GM12878 (cell line): ENCODE results near the gene HM13. TPM values are rescaled to one million over a fixed set of nuclear protein-coding genes. Genes with fewer than 3 reads are reported as not detected.

Experiments
- ATAC-seq: fragments of 200-7000 bp; cut with Tn5 transposase; 3 replicates; pipeline ENCODE4 v1.9.1; 2020; ENCODE audit warnings: mild to moderate bottlenecking, moderate library complexity
- BruUV-seq: library from RNA; stranded (reverse); fragments of 400-500 nt; replicated peaks from 2 replicates; lab custom pipeline; 2021; lab: Mats Ljungman, UMichigan
- CTCF ChIA-PET: fragments of 300-600 bp; sonication (Branson Sonifier 250); formaldehyde crosslinking; extraction: SDS; loops from one replicate; lab custom pipeline; 2021; ENCODE audit warnings: inconsistent platforms; lab: Yijun Ruan, JAX
- POLR2A ChIA-PET: fragments of 350-600 bp; formaldehyde crosslinking; extraction: SDS; loops from one replicate; lab custom pipeline; 2021; ENCODE audit warnings: inconsistent platforms; lab: Charles Lee
- RAD21 ChIA-PET: fragments of 300-600 bp; sonication (Branson Sonifier 250); formaldehyde crosslinking; loops from one replicate; lab custom pipeline; 2023; ENCODE audit warnings: antibody characterized with exemption; ENCODE audit not compliant: unreplicated experiment; lab: Charles Lee
- SMC1A ChIA-PET: fragments of 300-600 bp; sonication (Branson Sonifier 250); formaldehyde crosslinking; loops from one replicate; lab custom pipeline; 2023; ENCODE audit not compliant: unreplicated experiment, uncharacterized antibody; lab: Charles Lee
- DNase-seq: peaks from one replicate; pipeline ENCODE4 v3.0.0-alpha.2; 2011; ENCODE audit warnings: low read depth, low spot score
- FAIRE-seq: peaks from 3 replicates; lab custom pipeline; 2011; peaks lifted over from hg19 to GRCh38; lab: Jason Lieb, UNC
- H2AFZ ChIP-seq: 2 replicates; pipeline ENCODE4 v1.6.0; 2011; ENCODE audit warnings: low read depth, low read length, control low read depth; ENCODE audit not compliant: control insufficient read depth
- H3K27ac ChIP-seq: 2 replicates; pipeline ENCODE4 v1.5.1; 2011; ENCODE audit warnings: control low read depth; ENCODE audit not compliant: control insufficient read depth, insufficient read depth
- H3K27me3 ChIP-seq, 2 experiments: replicated peaks in 1 of 2; 2 replicates each; pipeline versions ENCODE4 v1.6.0 to v1.6.1; 2011; ENCODE audit warnings: low read length in 1 of 2; ENCODE audit not compliant: control insufficient read depth in 2 of 2, insufficient read depth in 2 of 2
- H3K36me3 ChIP-seq, 2 experiments: 2 replicates each; pipeline ENCODE4 v1.5.1; 2011; ENCODE audit warnings: low read length in 1 of 2; ENCODE audit not compliant: control insufficient read depth in 2 of 2, insufficient read depth in 2 of 2
- H3K4me1 ChIP-seq: 2 replicates; pipeline ENCODE4 v1.6.1; 2011; ENCODE audit warnings: mild to moderate bottlenecking, low read length, moderate library complexity, mixed read lengths; ENCODE audit not compliant: control insufficient read depth, insufficient read depth
- H3K4me2 ChIP-seq: 2 replicates; pipeline ENCODE4 v1.6.0; 2011; ENCODE audit warnings: control low read depth; ENCODE audit not compliant: control insufficient read depth, insufficient read depth
- H3K4me3 ChIP-seq: fragments of 200-600 bp; sonication (generic); 2 replicates; pipeline ENCODE4 v1.5.1; 2016
- H3K79me2 ChIP-seq: 2 replicates; pipeline ENCODE4 v1.6.0; 2011; ENCODE audit warnings: low read length; ENCODE audit not compliant: control insufficient read depth, insufficient read depth
- H3K9ac ChIP-seq: 2 replicates; pipeline ENCODE4 v1.8.0; 2011; ENCODE audit warnings: low read length, control low read depth, mixed read lengths; ENCODE audit not compliant: control insufficient read depth, insufficient read depth
- H3K9me3 ChIP-seq: replicated peaks from 3 replicates; pipeline ENCODE4 v1.5.1; 2011; ENCODE audit warnings: mild to moderate bottlenecking, low read length; ENCODE audit not compliant: control insufficient read depth, insufficient read depth
- H4K20me1 ChIP-seq: 2 replicates; pipeline ENCODE4 v1.6.0; 2011; ENCODE audit not compliant: control insufficient read depth, insufficient read depth
- BHLHE40 ChIP-seq, 2 experiments: fragments of 450-650 bp in 1 of 2; IDR thresholded peaks; 2 replicates each; pipeline ENCODE4 v1.6.1; 2011 to 2017; ENCODE audit warnings: low read depth in 2 of 2, borderline replicate concordance in 1 of 2, improper control_type of control experiment in 1 of 2, low read length in 1 of 2, mild to moderate bottlenecking in 1 of 2
- CBFB ChIP-seq: IDR thresholded peaks from 2 replicates; pipeline ENCODE4 v1.6.1; 2016; ENCODE audit warnings: antibody characterized with exemption, low read depth
- CREM ChIP-seq: IDR thresholded peaks from 2 replicates; pipeline ENCODE4 v1.6.1; 2014; ENCODE audit warnings: antibody characterized with exemption, low read depth
- EGR1 ChIP-seq, 2 experiments: IDR thresholded peaks; 1 replicate in 1 of 2; 2 replicates in 1 of 2; pipeline ENCODE4 v1.6.1; 2011 to 2012; ENCODE audit warnings: low read depth in 2 of 2, low read length in 2 of 2, borderline replicate concordance in 1 of 2, mild to moderate bottlenecking in 1 of 2, moderate library complexity in 1 of 2
- ETV6 ChIP-seq, 2 experiments: fragments of 450-650 bp in 1 of 2; IDR thresholded peaks in 1 of 2; conservative IDR thresholded peaks in 1 of 2; 2 replicates each; pipeline ENCODE4 v1.6.1; 2014; ENCODE audit warnings: antibody characterized with exemption in 1 of 2, borderline replicate concordance in 1 of 2, low read depth in 1 of 2, mild to moderate bottlenecking in 1 of 2, moderate library complexity in 1 of 2
- HDGF ChIP-seq: fragments of 450-650 bp; IDR thresholded peaks from 2 replicates; pipeline ENCODE4 v1.6.1; 2016; ENCODE audit warnings: antibody characterized with exemption
- IKZF1 ChIP-seq: fragments of 450-650 bp; conservative IDR thresholded peaks from 2 replicates; pipeline ENCODE4 v1.6.1; 2017; ENCODE audit warnings: antibody characterized with exemption, mild to moderate bottlenecking
- NFYB ChIP-seq: IDR thresholded peaks from 2 replicates; pipeline ENCODE4 v1.6.1; 2011; ENCODE audit warnings: low read depth, mild to moderate bottlenecking, low read length, improper control_type of control experiment, moderate library complexity; ENCODE audit not compliant: insufficient read depth
- NKRF ChIP-seq: fragments of 450-650 bp; conservative IDR thresholded peaks from 2 replicates; pipeline ENCODE4 v1.6.1; 2017; ENCODE audit warnings: mild to moderate bottlenecking, moderate library complexity
- WRNIP1 ChIP-seq: IDR thresholded peaks from 2 replicates; pipeline ENCODE4 v1.6.1; 2011; ENCODE audit warnings: low read depth, low read length, improper control_type of control experiment, borderline replicate concordance
- ZBTB11 ChIP-seq: fragments of 450-650 bp; formaldehyde crosslinking; IDR thresholded peaks from 2 replicates; pipeline ENCODE4 v1.5.0; 2022; ENCODE audit warnings: mild to moderate bottlenecking, missing genetic modification characterization
- ZNF207 ChIP-seq: fragments of 450-650 bp; IDR thresholded peaks from 2 replicates; pipeline ENCODE4 v1.6.1; 2014; ENCODE audit warnings: antibody characterized with exemption, mild to moderate bottlenecking, borderline replicate concordance
- WGBS: methylation state at CpG from one replicate; pipeline ENCODE4 v1.1.6; 2016; ENCODE audit warnings: low lambda C conversion rate; ENCODE audit not compliant: insufficient replicate concordance, insufficient coverage; ENCODE audit errors: missing lambda C conversion rate; 5-methylcytosine and 5-hydroxymethylcytosine counted together
- in situ Hi-C: fragments of 300-500 bp; cut with MboI; formaldehyde crosslinking; loops from 9 replicates; pipeline ENCODE4 v1.14.3; 2018; ENCODE audit warnings: mixed read lengths
- intact Hi-C: fragments of 100-400 bp; cut with micrococcal nuclease; formaldehyde crosslinking; loops from one replicate; pipeline ENCODE4 v1.14.2; 2022; ENCODE audit not compliant: unreplicated experiment
- polyA plus RNA-seq, 11 experiments: library from polyadenylated mRNA; depleted of rRNA in 4 of 11; unstranded in 6 of 11; stranded (reverse) in 5 of 11; fragments of >200 nt; fragmentation: Nextera tagmentation in 4 of 11; fragmentation: Illumina TruSeq in 1 of 11; extraction: Ambion mirVana in 4 of 11; extraction: Trizol in 1 of 11; gene quantifications; 1 replicate in 1 of 11; 2 replicates in 10 of 11; pipeline versions ENCODE4 v1.2.1 to v1.2.3, GENCODE V29; 2011 to 2016; ENCODE audit warnings: inconsistent platforms in 2 of 11, missing spikeins in 2 of 11, low read depth in 1 of 11
- total RNA-seq, 4 experiments: library from RNA; depleted of rRNA in 3 of 4; stranded (reverse); fragments of >200 nt in 3 of 4; fragmentation: Illumina TruSeq in 1 of 4; extraction: Trizol in 1 of 4; gene quantifications; 2 replicates each; pipeline versions ENCODE4 v1.2.1 to v1.2.3, GENCODE V29; 2013 to 2021
- TF ChIP-seq, protein P1 (sequence below), 3 experiments: IDR thresholded peaks in 2 of 3; conservative IDR thresholded peaks in 1 of 3; 2 replicates each; pipeline ENCODE4 v1.5.1; 2011; ENCODE audit warnings: low read depth in 3 of 3, low read length in 3 of 3, mild to moderate bottlenecking in 3 of 3, control low read depth in 2 of 3, moderate library complexity in 2 of 3, inconsistent platforms in 1 of 3, mixed read lengths in 1 of 3; ENCODE audit not compliant: control insufficient read depth in 2 of 3, insufficient read depth in 1 of 3; ENCODE audit errors: extremely low read depth in 1 of 3

The HM13 gene
- total and polyA plus RNA-seq, 10 of the 15 experiments (the other 5 are each of a cell fraction or from before 2014, with no cell fraction given), result 4.8 to 185 (median 81.7) TPM

GRCh38 chr20:31605031-31605901, 91.0 kb downstream of the HM13 start, which contains the start of gene ID1:
TSS of gene ID1 (plus strand) at chr20:31605289. CDS start at chr20:31605388, 99 bp downstream.
- ChIA-PET SMC1A (interaction anchor here (1.0 to 2.2 kb wide), 10 partner anchors 8 to 119 kb away, joined by 3 to 12 read pairs (median 4); no protein-coding TSS in a partner anchor), CTCF (interaction anchor here (0.6 to 18.6 kb wide), 6 partner anchors 8 to 118 kb away, joined by 3 to 958 read pairs (median 6); no protein-coding TSS in a partner anchor), POLR2A (interaction anchor here (0.9 to 2.0 kb wide), 5 partner anchors 12 to 134 kb away, joined by 3 to 16 read pairs (median 4); no protein-coding TSS in a partner anchor), RAD21 (interaction anchor here (0.9 to 1.9 kb wide), 7 partner anchors 8 to 118 kb away, joined by 3 to 15 read pairs (median 5); no protein-coding TSS in a partner anchor)
- H2AFZ ChIP-seq, result peak within 1 kb of the TSS; percentile 82
- H3K4me1 ChIP-seq, result peaks cover 21% of the 10 kb centered on the region
- no peaks in the 10 kb centered on the region for H3K79me2 ChIP-seq
- no peak for DNase-seq
- in situ Hi-C loops (loop anchor here (5.0 kb wide), 1 partner anchor 33 kb away; no protein-coding TSS in a partner anchor), intact Hi-C loops (no loop called here)
- no peaks in the 10 kb centered on the region for H3K36me3 ChIP-seq
- H3K4me3 ChIP-seq, result peak within 1 kb of the TSS; percentile 64
- peak within 1 kb of the TSS; percentile 85 for H3K4me2 ChIP-seq
- FAIRE-seq, result peak; percentile 91
- no peak within 1 kb of the TSS for H3K27ac ChIP-seq
- H3K27me3 ChIP-seq, result peaks cover 10 to 18% of the 10 kb centered on the region in 2 experiments
- H4K20me1 ChIP-seq, result no peaks in the 10 kb centered on the region
- no TSS peak for BruUV-seq
- 1% methylated on average over 74 of the region's 74 CpGs for WGBS
- H3K9ac ChIP-seq, result 0 out of 2 replicates have a peak within 1 kb of the TSS, but pooled peaks have one; percentile 5
- peak; percentile 94 for ATAC-seq
- no peaks in the 10 kb centered on the region; the same call in 2 of the 3 replicates for H3K9me3 ChIP-seq
- TF ChIP-seq, protein P1, sequence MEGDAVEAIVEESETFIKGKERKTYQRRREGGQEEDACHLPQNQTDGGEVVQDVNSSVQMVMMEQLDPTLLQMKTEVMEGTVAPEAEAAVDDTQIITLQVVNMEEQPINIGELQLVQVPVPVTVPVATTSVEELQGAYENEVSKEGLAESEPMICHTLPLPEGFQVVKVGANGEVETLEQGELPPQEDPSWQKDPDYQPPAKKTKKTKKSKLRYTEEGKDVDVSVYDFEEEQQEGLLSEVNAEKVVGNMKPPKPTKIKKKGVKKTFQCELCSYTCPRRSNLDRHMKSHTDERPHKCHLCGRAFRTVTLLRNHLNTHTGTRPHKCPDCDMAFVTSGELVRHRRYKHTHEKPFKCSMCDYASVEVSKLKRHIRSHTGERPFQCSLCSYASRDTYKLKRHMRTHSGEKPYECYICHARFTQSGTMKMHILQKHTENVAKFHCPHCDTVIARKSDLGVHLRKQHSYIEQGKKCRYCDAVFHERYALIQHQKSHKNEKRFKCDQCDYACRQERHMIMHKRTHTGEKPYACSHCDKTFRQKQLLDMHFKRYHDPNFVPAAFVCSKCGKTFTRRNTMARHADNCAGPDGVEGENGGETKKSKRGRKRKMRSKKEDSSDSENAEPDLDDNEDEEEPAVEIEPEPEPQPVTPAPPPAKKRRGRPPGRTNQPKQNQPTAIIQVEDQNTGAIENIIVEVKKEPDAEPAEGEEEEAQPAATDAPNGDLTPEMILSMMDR (IDR thresholded peaks at IDR 0.05 in 2 of 3, conservative IDR thresholded peaks at IDR 0.05 in 1 of 3; ENCODE audit: control insufficient read depth in 2 of 3, extremely low read depth in 1 of 3, insufficient read depth in 1 of 3, low read depth in 3 of 3, low read length in 3 of 3), result no peak
- TF ChIP-seq ZBTB11 (CRISPR knock-in tag) (no peak), NKRF (peak; percentile 75), CREM (no peak), NFYB (peak; percentile 92), CBFB (no peak), EGR1 (IDR thresholded peaks at IDR 0.05; ENCODE audit: borderline replicate concordance in 1 of 2, low read depth in 2 of 2, low read length in 2 of 2) (0 out of 3 replicates have a peak, but pooled peaks of 1 of the 2 experiments have one; percentile 14), IKZF1 (peak; percentile 40; the same call in 1 of the 2 replicates), ZNF207 (no peak), HDGF (no peak), WRNIP1 (no peak), BHLHE40 (IDR thresholded peaks at IDR 0.05; ENCODE audit: borderline replicate concordance in 1 of 2, low read depth in 2 of 2, low read length in 1 of 2) (0 out of 4 replicates have a peak, but pooled peaks of 1 of the 2 experiments have one; percentile 9), ETV6 (conservative IDR thresholded peaks at IDR 0.05 in 1 of 2, IDR thresholded peaks at IDR 0.05 in 1 of 2; ENCODE audit: borderline replicate concordance in 1 of 2, low read depth in 1 of 2) (no peak)
